Upper lobe of left lung (tissue), 6 donors: ENCODE measurements around the gene USP16. TPM values are rescaled to one million over a fixed set of nuclear protein-coding genes. Genes with fewer than 3 reads are reported as not detected.

Source experiments
- ATAC-seq, 2 donors: fragments of 200-7000 bp; cut with Tn5 transposase; one replicate each; pipeline ENCODE4 v1.9.1; 2022; ENCODE audit warnings: mild to moderate bottlenecking in 2 of 2, moderate library complexity in 2 of 2; ENCODE audit not compliant: low FRiP score in 2 of 2
- DNase-seq, 2 donors: peaks; one replicate each; pipeline ENCODE4 v3.0.0-alpha.2; 2019 to 2020
- H3K27ac ChIP-seq, 4 donors: fragments of 200-600 bp; sonication (generic); one replicate each; pipeline ENCODE4 v1.5.1; 2016 to 2019
- H3K27me3 ChIP-seq, 4 donors: fragments of 200-600 bp; sonication (generic); one replicate each; pipeline ENCODE4 v1.5.1; 2017 to 2019
- H3K36me3 ChIP-seq, 4 donors: fragments of 200-600 bp; sonication (generic); one replicate each; pipeline ENCODE4 v1.5.1; 2016 to 2019
- H3K4me1 ChIP-seq, 4 donors: fragments of 200-600 bp; sonication (generic); one replicate each; pipeline ENCODE4 v1.5.1; 2018 to 2019
- H3K4me3 ChIP-seq, 4 donors: fragments of 200-600 bp; sonication (generic); one replicate each; pipeline ENCODE4 v1.5.1; 2017 to 2019; ENCODE audit warnings: mild to moderate bottlenecking in 2 of 4, moderate library complexity in 1 of 4
- H3K9me3 ChIP-seq, 4 donors: fragments of 200-600 bp; sonication (generic); one replicate each; pipeline ENCODE4 v1.5.1; 2018 to 2019
- EP300 ChIP-seq, 4 donors: sonication (generic); formaldehyde crosslinking; IDR thresholded peaks; one replicate each; pipeline ENCODE4 v1.5.1; 2017; ENCODE audit warnings: antibody characterized with exemption in 4 of 4, control low read depth in 2 of 4
- POLR2A ChIP-seq, 4 donors: fragments of 450-650 bp; IDR thresholded peaks; one replicate each; pipeline ENCODE4 v1.5.1; 2016 to 2017; ENCODE audit warnings: antibody characterized with exemption in 4 of 4, mild to moderate bottlenecking in 2 of 4
- POLR2AphosphoS5 ChIP-seq, 2 donors: sonication (generic); formaldehyde crosslinking; IDR thresholded peaks; one replicate each; pipeline ENCODE4 v1.5.1; 2017; ENCODE audit warnings: antibody characterized with exemption in 2 of 2
- WGBS, 2 donors: methylation state at CpG; one replicate each; pipeline ENCODE4 v1.1.5; 2017 to 2018; 5-methylcytosine and 5-hydroxymethylcytosine counted together
- total RNA-seq, 6 donors: library from RNA; depleted of rRNA in 4 of 6; stranded (reverse); fragments of >200 nt in 4 of 6; gene quantifications; one replicate each; pipeline versions ENCODE4 v1.1.0 to v1.2.1, GENCODE V29; 2016 to 2021
- TF ChIP-seq, protein P1 (sequence below), 6 experiments: fragments of 450-650 bp in 4 of 6; fragments of 200-600 bp in 2 of 6; sonication (generic) in 2 of 6; IDR thresholded peaks; one replicate each; pipeline ENCODE4 v1.5.1; 2016 to 2019; ENCODE audit warnings: antibody characterized with exemption in 6 of 6
- donor health status: DM: no; HTN: no; CAD: no; lungs with moderate emphysema.
- donor health status: DM: no; HTN: yes; CAD: no; lungs with severe emphysema.

USP16 gene
- total RNA-seq, 6 donors from 2014 or later, result 23.0 to 50.0 (median 29.3) TPM

DNA sequence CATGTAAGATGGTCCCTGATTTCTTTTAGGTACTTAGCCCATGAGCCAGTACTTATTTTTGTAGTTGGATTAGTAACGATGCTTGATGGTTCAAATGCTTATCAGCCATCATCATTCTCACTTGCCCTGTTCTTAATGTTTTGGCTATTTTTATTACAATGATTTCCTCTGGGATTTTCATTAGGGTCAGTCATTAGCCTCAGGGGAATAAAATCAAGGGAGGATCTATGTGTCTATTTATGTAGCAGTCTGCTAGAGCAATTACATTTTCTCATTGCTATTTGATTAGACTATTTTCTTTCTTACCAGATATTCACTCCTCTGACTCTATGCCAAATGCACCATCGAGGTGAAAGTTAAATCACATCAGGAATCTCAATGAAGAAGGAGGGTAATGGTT lies 59.9 kb downstream of the USP16 start:
- ATAC-seq (no peak), DNase-seq (no peak)
- Histone ChIP-seq H3K27me3 (no peaks in the 10 kb centered on the region), H3K27ac (no peak overlapping the region), H3K4me3 (no peak overlapping the region), H3K4me1 (peaks cover 0 to 17% (median 12%) of the 10 kb centered on the region in 4 donors), H3K36me3 (no peaks in the 10 kb centered on the region), H3K9me3 (no peaks in the 10 kb centered on the region)
- TF ChIP-seq POLR2A (IDR thresholded peaks at IDR 0.05), result no peak
- no peak for TF ChIP-seq EP300 (IDR thresholded peaks at IDR 0.05)
- TF ChIP-seq POLR2AphosphoS5 (IDR thresholded peaks at IDR 0.05), result no peak
- TF ChIP-seq, protein P1, sequence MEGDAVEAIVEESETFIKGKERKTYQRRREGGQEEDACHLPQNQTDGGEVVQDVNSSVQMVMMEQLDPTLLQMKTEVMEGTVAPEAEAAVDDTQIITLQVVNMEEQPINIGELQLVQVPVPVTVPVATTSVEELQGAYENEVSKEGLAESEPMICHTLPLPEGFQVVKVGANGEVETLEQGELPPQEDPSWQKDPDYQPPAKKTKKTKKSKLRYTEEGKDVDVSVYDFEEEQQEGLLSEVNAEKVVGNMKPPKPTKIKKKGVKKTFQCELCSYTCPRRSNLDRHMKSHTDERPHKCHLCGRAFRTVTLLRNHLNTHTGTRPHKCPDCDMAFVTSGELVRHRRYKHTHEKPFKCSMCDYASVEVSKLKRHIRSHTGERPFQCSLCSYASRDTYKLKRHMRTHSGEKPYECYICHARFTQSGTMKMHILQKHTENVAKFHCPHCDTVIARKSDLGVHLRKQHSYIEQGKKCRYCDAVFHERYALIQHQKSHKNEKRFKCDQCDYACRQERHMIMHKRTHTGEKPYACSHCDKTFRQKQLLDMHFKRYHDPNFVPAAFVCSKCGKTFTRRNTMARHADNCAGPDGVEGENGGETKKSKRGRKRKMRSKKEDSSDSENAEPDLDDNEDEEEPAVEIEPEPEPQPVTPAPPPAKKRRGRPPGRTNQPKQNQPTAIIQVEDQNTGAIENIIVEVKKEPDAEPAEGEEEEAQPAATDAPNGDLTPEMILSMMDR (IDR thresholded peaks at IDR 0.05), result no peak
- 68 to 73% methylated on average over 2 of the region's 2 CpGs for whole genome bisulfite sequencing, 2 donors

DNA sequence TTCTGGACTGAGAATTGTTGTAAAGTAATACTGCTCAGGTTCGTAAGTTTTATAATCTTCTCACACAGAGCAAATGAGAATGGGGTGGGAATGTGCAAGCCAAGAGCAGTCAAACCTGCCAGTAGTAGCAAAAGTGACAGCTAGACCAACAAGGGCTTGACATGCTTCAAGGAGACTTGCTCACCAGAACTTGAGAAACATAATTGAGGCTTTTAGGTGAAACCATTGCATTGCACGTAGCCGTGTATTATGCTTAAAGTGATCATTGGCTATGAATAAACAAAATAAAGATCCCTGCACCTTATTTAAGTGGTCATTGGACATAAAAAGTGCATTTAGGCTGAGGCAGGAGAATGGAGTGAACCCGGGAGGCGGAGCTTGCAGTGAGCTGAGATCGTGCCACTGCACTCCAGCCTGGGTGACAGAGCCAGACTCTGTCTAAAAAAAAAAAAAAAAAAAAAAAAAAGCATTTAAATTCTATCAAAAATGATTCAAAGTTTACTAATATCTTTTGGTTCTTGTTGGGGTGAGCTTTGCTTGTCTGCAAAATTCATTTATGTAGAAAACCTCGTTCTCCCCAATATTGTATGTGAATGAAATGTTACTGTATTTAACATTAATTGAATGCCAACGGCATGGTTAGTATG lies 60.8 kb downstream of the USP16 start:
- no peak for TF ChIP-seq POLR2AphosphoS5 (IDR thresholded peaks at IDR 0.05)
- TF ChIP-seq, protein P1 (IDR thresholded peaks at IDR 0.05), result no peak
- TF ChIP-seq EP300 (IDR thresholded peaks at IDR 0.05), result no peak
- no peak for TF ChIP-seq POLR2A (IDR thresholded peaks at IDR 0.05)
- no peak overlapping the region for H3K4me3 ChIP-seq
- no peak for DNase-seq
- no peak overlapping the region for H3K27ac ChIP-seq
- WGBS, 2 donors, result 82 to 83% methylated on average over 8 of the region's 8 CpGs
- H3K4me1 ChIP-seq, result peaks cover 1 to 13% (median 7%) of the 10 kb centered on the region in 4 donors
- no peaks in the 10 kb centered on the region for H3K27me3 ChIP-seq
- H3K9me3 ChIP-seq, result no peaks in the 10 kb centered on the region
- H3K36me3 ChIP-seq, result no peaks in the 10 kb centered on the region
- ATAC-seq, result no peak

DNA sequence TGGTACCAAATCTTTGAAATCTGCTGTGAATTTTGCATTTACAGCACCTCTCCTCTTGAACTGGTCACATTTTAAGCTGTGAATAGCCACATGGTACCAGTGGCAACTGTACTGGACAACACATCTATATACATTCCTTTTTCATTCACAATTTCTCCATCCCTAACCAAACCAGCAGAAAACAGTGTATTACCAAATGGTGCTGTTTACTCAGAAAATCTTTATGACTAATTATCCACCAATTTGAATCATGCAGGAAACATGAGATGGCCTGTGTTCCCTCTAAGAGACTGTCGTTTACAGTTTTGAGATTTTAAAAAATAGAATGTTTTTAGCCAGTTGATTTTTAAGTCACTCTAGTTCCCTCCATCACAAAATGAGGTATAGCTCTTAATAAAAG lies 66.6 kb downstream of the USP16 start:
- whole genome bisulfite sequencing, 2 donors, result 50 to 74% methylated on average over 1 of the region's 1 CpG
- Histone ChIP-seq H3K27ac (no peak overlapping the region), H3K27me3 (no peaks in the 10 kb centered on the region), H3K9me3 (no peaks in the 10 kb centered on the region), H3K36me3 (no peaks in the 10 kb centered on the region), H3K4me3 (no peak overlapping the region), H3K4me1 (peaks cover 0 to 6% (median 2%) of the 10 kb centered on the region in 4 donors)
- no peak for ATAC-seq
- no peak for DNase-seq
- TF ChIP-seq, protein P1 (IDR thresholded peaks at IDR 0.05), result no peak
- TF ChIP-seq POLR2A (IDR thresholded peaks at IDR 0.05) (no peak), EP300 (IDR thresholded peaks at IDR 0.05) (no peak), POLR2AphosphoS5 (IDR thresholded peaks at IDR 0.05) (no peak)

DNA sequence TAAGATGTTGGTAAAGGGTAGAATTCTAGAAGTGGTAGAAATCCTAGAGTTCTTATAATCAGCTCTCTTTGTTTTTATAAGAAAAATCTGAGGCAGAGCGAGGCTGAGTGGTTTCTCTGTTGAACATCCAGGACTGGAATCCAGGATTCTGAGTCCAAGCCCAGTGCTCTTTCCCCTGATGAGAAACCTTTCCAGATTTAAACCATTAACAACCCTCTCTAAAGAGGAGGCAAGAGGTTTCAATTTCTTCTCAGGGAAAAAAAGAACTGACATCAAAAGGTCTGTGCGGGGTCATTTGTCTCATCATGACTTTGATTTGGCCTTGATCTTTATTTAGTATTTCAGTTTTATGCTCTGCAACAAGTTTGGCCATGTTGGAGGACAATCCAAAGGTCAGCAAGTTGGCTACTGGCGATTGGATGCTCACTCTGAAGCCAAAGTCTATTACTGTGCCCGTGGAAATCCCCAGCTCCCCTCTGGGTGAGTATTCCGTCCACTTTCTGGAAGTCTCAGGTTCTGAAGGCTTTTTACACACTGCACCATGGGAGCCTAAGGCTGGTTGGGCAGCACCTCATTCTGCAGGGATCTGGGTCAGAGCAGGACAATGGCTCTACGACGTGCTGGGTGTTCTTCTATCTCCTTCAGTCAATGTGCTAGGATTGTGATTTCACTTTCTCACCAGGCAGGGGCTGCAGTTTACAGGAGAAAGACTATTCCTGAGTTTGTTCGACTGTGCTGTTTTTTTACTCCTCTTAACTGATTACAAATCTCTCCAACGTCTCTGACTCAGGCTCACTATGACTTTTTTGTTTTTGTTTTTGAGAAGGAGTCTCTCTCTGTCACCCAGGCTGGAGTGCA lies 67.9 kb downstream of the USP16 start:
- Histone ChIP-seq H3K9me3 (no peaks in the 10 kb centered on the region), H3K27ac (no peak overlapping the region), H3K4me1 (peaks cover 0 to 6% (median 2%) of the 10 kb centered on the region in 4 donors), H3K4me3 (no peak overlapping the region), H3K27me3 (no peaks in the 10 kb centered on the region), H3K36me3 (no peaks in the 10 kb centered on the region)
- TF ChIP-seq POLR2A (IDR thresholded peaks at IDR 0.05) (no peak), EP300 (IDR thresholded peaks at IDR 0.05) (no peak), POLR2AphosphoS5 (IDR thresholded peaks at IDR 0.05) (no peak)
- TF ChIP-seq, protein P1 (IDR thresholded peaks at IDR 0.05), result no peak
- DNase-seq (no peak), ATAC-seq (peak in 1 of 2 donors; percentile 23)
- 65 to 73% methylated on average over 9 of the region's 9 CpGs for WGBS, 2 donors
